Peyer's patch (tissue), 4 donors: ENCODE measurements around the gene HSD17B2.

ENCODE experiments used
- POLR2A ChIP-seq, 2 donors: fragments of 450-650 bp; IDR thresholded peaks; one replicate each; pipeline ENCODE4 v1.5.1; 2017; ENCODE audit warnings: antibody characterized with exemption in 2 of 2, mild to moderate bottlenecking in 2 of 2, moderate library complexity in 2 of 2
- TF ChIP-seq, protein P1 (sequence below), 6 experiments: fragments of 450-650 bp in 4 of 6; fragments of 200-600 bp in 2 of 6; sonication (generic) in 1 of 6; IDR thresholded peaks; one replicate each; pipeline ENCODE4 v1.5.1; 2017 to 2019; ENCODE audit warnings: antibody characterized with exemption in 6 of 6, mild to moderate bottlenecking in 3 of 6, moderate library complexity in 1 of 6

DNA sequence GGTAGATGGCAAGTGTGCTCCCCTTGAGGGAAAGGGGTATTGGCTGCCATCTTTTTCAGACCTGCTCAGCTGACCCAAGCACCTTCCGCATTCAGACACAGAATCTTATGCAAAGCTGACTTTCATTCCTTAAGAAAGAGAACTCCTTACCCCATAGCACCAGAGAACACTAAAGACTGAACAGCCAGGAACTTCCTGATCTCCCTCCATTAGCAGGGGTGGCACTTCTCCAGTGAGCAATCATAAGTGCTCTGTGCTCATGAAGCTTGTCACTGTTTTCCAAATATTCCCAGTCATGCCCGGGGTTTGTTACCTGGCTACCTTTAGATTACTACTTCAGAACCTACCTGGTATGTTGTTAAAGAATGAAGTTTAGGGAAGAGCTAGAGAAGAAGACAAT, 11.9 kb downstream of the HSD17B2 start:
- TF ChIP-seq, protein P1, sequence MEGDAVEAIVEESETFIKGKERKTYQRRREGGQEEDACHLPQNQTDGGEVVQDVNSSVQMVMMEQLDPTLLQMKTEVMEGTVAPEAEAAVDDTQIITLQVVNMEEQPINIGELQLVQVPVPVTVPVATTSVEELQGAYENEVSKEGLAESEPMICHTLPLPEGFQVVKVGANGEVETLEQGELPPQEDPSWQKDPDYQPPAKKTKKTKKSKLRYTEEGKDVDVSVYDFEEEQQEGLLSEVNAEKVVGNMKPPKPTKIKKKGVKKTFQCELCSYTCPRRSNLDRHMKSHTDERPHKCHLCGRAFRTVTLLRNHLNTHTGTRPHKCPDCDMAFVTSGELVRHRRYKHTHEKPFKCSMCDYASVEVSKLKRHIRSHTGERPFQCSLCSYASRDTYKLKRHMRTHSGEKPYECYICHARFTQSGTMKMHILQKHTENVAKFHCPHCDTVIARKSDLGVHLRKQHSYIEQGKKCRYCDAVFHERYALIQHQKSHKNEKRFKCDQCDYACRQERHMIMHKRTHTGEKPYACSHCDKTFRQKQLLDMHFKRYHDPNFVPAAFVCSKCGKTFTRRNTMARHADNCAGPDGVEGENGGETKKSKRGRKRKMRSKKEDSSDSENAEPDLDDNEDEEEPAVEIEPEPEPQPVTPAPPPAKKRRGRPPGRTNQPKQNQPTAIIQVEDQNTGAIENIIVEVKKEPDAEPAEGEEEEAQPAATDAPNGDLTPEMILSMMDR (IDR thresholded peaks at IDR 0.05), result no peak
- TF ChIP-seq POLR2A (IDR thresholded peaks at IDR 0.05), result no peak
